ENCODE results near the gene SETBP1.

SETBP1 gene

DNA sequence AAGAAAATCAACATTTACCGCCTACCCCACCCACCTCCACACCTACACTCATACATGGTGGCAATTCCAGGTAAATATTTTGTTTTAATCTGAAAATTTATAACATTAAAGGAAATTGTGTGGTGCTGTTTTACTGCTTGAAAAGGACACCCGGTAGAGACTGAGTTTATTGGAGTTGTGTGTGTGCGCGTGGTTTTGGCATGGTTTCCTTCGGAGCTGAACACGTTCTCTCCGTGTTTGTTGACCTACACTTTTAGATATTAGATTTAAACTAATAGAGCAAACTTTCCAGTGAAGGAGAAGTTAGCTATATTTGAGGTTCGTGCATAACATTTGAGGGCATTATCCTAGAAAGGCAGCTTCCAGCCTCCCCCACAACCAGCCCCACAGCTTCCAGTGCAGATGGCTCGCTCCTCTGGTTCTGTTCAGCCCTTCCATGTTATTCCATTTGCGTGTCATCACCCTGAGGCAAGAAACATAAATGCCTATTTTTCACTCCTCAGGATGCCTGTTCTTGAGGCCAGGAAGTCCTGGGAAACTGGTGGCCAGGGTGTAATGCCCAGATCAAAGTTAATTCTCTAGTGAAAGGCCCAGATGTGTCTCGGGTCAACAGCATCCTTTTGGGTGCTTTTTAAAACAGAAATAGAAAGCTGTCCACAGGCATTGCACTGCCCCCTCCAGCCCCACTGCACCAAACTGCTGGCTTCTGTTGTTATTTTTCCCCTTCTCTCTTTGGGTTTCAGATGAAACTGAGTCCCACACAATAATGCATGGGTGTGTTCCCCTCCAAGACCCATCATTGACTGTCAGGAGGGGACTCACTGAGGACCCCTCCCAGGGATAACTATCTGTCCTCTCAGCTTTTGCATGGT lies 190.2 kb downstream of the SETBP1 start:
- DNase-seq (ENCODE audit: low read depth, low spot score) = no peak

DNA sequence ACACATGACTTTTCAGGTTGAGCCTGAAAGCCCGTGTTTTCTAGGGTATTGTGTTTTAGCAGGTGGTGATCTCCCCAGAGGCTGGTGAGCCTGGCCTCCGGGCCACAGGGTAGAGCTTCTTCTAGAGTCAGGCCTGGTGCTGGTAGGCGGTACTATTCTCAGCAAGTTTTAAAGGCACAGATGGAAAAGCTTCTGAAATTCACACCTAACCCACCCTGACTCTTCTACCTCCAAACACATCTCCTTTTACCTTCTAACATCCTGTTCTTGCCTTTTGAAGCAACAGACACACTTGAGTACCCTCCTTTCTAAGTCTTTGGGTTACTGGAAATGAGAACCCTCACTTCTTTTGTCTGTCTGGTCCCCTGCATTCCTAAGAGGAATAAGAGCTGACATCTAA lies 191.1 kb downstream of the SETBP1 start:
- no peak for DNase-seq (ENCODE audit: low read depth, low spot score)

DNA sequence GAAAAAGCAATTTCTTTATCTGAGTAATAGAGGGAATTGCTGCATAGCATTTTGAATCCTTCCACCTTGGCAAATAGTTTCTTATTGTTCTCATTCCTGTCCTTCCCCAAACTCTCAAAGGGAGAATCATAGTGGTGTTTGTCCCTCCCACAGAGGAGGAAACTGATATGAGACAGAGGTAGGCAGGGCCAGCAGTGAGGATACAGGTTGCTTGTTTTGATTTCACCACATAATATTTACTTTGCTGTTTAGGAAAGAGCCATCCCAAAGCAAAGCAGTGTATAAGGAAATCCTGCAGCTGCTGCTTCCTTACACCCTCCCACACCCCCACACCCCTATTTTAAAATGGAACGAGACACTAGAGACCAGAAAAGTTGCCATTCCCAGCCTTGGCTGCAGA lies 195.3 kb downstream of the SETBP1 start:
- DNase-seq (ENCODE audit: low read depth, low spot score) = no peak

DNA sequence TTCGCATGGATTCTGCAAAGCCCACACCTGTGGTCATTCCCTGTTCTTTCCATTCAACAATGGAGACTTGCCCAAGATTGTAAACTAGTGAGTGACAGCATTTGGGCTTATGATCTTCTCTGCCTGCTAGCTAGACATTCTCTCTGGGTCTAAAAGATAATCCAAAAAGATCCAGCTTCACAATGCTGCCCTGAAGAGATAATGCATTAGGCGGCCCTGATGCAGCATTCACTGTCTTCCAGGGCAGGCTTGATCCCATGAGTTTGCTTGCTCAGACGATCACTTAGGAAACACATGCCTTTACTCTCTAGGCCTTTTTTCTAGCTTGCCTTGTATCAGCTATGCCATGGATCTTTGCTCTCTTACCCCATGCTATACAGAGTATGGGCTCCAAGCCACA lies 196.1 kb downstream of the SETBP1 start:
- no peak for DNase-seq (ENCODE audit: low read depth, low spot score)

DNA sequence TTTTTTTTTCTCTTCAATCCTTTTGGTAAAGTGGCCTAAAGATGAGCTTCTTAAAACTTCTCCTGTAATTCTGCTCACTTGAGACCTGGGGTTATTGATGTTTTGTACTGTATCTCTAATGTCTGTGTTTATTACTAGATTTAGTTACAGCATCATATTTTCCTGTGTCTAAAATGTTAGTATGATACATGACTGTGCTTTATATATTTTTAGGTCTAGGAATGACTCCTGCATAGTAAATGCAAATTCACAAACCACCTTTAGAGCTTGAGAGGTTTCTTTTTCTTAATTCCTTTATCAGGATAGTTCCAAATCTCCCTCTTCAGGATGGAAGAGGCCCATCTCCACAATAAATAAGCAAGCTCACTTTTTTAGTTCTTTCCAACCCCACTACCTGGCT lies 197.6 kb downstream of the SETBP1 start:
- DNase-seq (ENCODE audit: low read depth, low spot score) = no peak

DNA sequence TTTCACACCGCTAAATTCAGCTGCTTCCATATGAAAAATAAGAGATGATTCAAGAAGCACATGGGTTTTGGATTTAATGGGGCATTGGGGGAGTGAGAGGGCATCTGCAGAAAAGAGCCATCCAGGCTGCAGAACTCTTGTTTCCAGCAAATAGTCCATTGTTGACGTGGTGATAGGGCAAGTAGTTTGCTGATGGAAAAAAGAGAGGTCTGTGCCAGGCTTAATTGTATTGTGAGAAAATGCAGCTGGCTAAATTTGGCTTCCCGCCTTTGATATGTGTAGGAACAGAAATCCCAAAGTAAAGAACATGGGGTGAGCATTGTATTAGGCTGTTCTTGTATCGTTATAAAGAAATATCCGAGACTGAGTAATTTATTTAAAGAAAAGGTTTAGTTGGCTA lies 199.5 kb downstream of the SETBP1 start:
- no peak for DNase-seq (ENCODE audit: low read depth, low spot score)

GRCh38 chr18:44881461-44882162 lies 200.9 kb downstream of the SETBP1 start:
- DNase-seq (ENCODE audit: low read depth, low spot score) = no peak

- DNase-seq (ENCODE audit: low read depth, low spot score) = no peak
These were observed 201.6 kb downstream of the SETBP1 start for GRCh38 chr18:44882163-44882868.

DNA sequence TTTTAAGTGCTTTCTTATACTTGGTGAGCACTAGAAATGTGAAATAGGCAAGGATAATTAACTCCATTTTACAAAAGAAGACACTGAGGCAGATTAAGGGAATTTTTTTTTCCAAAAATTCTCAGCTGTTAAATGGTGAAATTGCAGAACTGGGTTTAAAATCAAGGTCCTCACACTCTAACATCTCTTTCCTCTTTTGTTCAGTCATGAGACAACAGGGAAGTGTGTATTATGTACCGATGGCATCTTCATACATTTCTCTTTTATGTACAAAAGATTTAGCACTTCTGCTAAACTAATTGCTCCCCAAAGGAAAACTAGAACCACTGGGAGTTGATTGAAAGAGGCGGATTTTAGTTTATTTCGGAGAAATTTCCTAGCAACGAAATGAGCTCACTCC lies 203.0 kb downstream of the SETBP1 start:
- DNase-seq (ENCODE audit: low read depth, low spot score) = no peak

GRCh38 chr18:44884431-44884830 lies 203.7 kb downstream of the SETBP1 start:
- DNase-seq (ENCODE audit: low read depth, low spot score) = no peak

DNA sequence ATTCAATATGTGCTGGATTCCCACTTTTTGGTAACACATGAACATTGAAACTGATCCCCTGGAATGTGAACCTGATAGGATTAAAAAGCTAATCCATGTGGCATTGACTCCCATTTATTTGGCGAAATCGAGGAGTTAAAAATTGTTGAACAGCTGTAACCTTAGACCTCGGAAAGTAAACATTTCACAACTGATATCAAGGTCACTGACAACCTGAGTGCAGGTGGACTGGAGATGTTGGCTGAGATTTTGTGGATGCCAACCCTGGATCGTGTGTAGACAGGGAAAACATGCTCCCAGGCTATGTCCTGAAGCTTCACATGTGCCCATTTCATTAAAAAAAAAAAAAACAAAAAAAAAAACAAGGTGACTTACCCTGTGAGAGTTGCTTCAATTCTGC lies 204.8 kb downstream of the SETBP1 start:
- DNase-seq (ENCODE audit: low read depth, low spot score) = no peak

DNA sequence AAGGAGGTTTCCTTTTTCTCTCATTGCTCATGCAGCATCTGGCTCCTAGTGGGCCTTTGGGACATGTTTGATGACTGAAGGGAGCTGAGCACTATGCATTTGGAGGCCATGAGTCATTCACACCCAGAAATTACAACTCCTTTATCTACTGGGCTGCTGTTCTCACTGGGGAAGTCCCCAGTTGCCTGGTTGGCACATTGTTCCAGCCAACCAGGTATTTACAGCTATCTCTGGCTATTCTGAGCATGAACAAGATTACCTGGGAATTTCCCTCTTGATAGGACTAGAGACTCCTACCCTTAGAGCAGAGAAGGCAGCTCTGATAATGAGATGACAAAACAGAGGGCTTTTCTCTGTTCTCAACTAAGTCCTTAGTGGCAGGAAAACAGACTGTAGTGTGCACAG lies 206.5 kb downstream of the SETBP1 start:
- DNase-seq (ENCODE audit: low read depth, low spot score) = no peak

- no peak for DNase-seq (ENCODE audit: low read depth, low spot score)
These were observed 208.4 kb downstream of the SETBP1 start for GRCh38 chr18:44889111-44889510.

- DNase-seq (ENCODE audit: low read depth, low spot score) = no peak
These were observed 212.5 kb downstream of the SETBP1 start for GRCh38 chr18:44893045-44893706.

DNA sequence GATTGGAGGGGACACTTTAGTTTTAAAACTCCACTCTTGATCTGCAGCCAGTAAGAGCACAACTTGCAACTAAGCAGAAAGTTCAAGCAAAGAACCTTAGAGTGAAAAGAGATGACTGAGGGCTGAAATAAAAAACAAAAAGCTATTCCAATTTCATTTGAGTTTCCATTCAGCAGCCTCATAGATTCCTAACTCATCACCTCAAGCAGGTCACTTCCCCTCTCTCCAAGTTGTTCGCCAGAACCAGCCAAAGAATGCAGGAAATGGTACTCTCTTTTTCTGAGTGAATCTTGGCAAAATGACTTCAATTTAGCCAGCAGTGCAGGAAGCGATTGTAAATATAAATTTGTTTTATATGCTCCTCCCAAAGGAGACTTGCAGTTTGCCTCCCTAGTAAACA lies 213.3 kb downstream of the SETBP1 start:
- DNase-seq (ENCODE audit: low read depth, low spot score) = no peak

- DNase-seq (ENCODE audit: low read depth, low spot score) = no peak
These were observed 214.6 kb downstream of the SETBP1 start for GRCh38 chr18:44895176-44895798.

DNA sequence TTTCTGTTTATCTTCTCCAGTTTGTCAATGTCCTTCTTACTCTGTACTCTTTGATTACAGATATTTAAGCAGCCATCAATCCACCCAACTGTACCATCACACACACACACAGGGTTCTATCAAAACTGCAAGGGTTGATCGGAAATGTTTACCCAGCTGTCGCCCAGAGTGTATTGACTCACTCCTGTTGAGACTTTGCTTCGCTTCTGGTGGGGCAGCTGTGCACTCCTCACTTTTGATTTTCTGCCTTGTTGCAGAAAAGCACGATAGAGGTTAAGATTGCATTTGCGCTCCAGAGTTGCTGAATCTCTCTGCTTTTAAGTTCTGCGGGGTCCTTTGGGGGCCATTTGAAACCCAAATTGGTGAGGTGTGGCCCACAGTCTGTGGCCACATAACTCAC lies 216.2 kb downstream of the SETBP1 start:
- no peak for DNase-seq (ENCODE audit: low read depth, low spot score)

DNA sequence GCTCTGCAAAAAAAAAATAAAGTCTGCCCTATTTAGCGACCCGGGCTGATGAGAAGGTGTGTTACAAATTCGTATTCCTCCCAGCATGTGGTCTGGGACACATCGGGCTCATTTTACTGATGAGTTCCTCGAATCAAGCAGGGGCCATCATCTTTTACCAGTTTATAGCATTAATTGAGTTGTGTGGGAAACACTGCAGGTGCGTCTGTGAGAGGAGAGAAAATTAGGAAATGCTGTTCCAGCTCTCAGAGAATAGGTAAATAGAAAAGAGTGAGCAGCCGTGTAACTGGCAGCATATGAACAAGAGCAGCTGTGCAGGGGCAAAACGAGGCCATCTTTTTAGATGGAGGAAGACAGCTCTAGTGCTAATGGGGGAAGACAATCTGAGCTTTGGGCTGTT lies 216.7 kb downstream of the SETBP1 start:
- no peak for DNase-seq (ENCODE audit: low read depth, low spot score)

GRCh38 chr18:44897816-44898215 lies 217.1 kb downstream of the SETBP1 start:
- DNase-seq (ENCODE audit: low read depth, low spot score) = no peak

GRCh38 chr18:44898498-44898897 lies 217.8 kb downstream of the SETBP1 start:
- no peak for DNase-seq (ENCODE audit: low read depth, low spot score)

DNA sequence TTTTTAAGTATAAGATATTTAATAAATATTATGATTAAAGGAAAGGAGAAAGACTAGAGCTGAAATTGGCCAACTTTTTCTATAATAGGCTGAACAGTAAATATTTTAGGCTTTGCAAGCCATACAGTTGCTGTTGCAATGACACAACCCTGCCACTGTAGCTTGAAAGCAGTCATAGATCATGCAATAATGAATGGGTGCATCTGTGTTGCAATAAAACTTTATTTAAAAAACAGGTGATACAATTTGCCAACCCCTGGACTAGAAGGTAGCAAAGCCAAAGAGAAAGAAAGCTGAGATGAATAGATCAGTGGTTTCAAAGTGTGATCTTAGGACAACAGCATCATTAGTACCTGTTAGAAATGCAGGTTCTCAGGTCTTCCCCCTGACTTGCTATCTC lies 219.1 kb downstream of the SETBP1 start:
- DNase-seq (ENCODE audit: low read depth, low spot score) = no peak

DNA sequence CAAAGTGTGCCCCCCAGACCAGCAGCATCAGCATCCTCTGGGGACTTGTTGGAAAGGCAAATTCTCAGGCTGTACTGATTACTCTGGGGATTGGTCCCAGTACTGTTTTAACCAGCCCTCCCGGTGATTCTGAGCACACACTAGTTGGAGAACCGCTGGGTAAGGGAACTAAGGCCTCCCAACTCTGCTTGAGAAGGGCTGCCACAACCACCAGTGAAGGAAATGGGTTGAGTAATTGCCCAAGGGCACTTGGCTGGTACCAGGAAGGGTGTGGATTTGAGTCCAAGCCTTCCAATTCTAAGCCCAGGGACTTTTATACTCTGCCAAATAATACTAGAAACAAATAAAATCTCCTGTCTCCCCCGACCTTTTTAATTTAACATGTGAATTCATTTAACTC lies 219.9 kb downstream of the SETBP1 start:
- DNase-seq (ENCODE audit: low read depth, low spot score) = no peak

All from iPS DF 19.7 (cell line).